Fibroblast of peridontal ligament (primary cell): ENCODE results near the gene ADD2.
A peak's percentile ranks its signal among the peaks of the same experiment; 100 is the strongest.
"Not testable (repeated sequence)": the region's sequence is repeated elsewhere in the genome, so short reads cannot be mapped to it uniquely, and the experiment has no call there.

Experiments used
- DNase-seq: peaks from one replicate; pipeline ENCODE4 v3.0.0-alpha.2; 2010; ENCODE audit errors: extremely low read depth

ADD2 gene

GRCh38 chr2:70767699-70768589 is at the start of gene ADD2:
TSS of gene ADD2 (minus strand) at chr2:70768200. CDS start at chr2:70706408, 61,792 bp downstream.
- DNase-seq = no peak

GRCh38 chr2:70817284-70817954 is 49.4 kb upstream of the ADD2 start:
- no peak for DNase-seq

- no peak for DNase-seq
Measured at GRCh38 chr2:70816726-70817125, 48.7 kb upstream of the ADD2 start.

- DNase-seq = no peak
Measured at GRCh38 chr2:70808983-70809958, 41.3 kb upstream of the ADD2 start.

GRCh38 chr2:70807828-70808118 is 39.8 kb upstream of the ADD2 start:
- no peak for DNase-seq

GRCh38 chr2:70807102-70807827 is 39.3 kb upstream of the ADD2 start:
- no peak for DNase-seq

GRCh38 chr2:70806620-70807019 is 38.6 kb upstream of the ADD2 start:
- no peak for DNase-seq

GRCh38 chr2:70806013-70806412 is 38.0 kb upstream of the ADD2 start:
- no peak for DNase-seq

- no peak for DNase-seq
Measured at GRCh38 chr2:70801607-70802263, 33.7 kb upstream of the ADD2 start.

- no peak for DNase-seq
Measured at GRCh38 chr2:70799706-70800105, 31.7 kb upstream of the ADD2 start.

GRCh38 chr2:70797996-70798395 is 30.0 kb upstream of the ADD2 start:
- not testable (repeated sequence) for DNase-seq

GRCh38 chr2:70797506-70797905 is 29.5 kb upstream of the ADD2 start:
- DNase-seq = no peak

GRCh38 chr2:70796262-70796661 is 28.3 kb upstream of the ADD2 start:
- DNase-seq = no peak

GRCh38 chr2:70795164-70795995 is 27.4 kb upstream of the ADD2 start:
- DNase-seq = no peak

- no peak for DNase-seq
Measured at GRCh38 chr2:70793450-70793849, 25.4 kb upstream of the ADD2 start.

- no peak for DNase-seq
Measured at GRCh38 chr2:70790136-70790828, 22.3 kb upstream of the ADD2 start, which contains the start of gene FIGLA. TSS of gene FIGLA (minus strand) at chr2:70790643. CDS start at chr2:70790638, 5 bp downstream.

- DNase-seq = peak; percentile 30
Measured at GRCh38 chr2:70789304-70790135, 21.5 kb upstream of the ADD2 start.
